ENCODE results near the gene TSPY2. TPM values are rescaled to one million over a fixed set of nuclear protein-coding genes. Genes with fewer than 3 reads are reported as not detected.
"Not testable (repeated sequence)": the region's sequence is repeated elsewhere in the genome, so short reads cannot be mapped to it uniquely, and the experiment has no call there.

TSPY2 gene, protein sequence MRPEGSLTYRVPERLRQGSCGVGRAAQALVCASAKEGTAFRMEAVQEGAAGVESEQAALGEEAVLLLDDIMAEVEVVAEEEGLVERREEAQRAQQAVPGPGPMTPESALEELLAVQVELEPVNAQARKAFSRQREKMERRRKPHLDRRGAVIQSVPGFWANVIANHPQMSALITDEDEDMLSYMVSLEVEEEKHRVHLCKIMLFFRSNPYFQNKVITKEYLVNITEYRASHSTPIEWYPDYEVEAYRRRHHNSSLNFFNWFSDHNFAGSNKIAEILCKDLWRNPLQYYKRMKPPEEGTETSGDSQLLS
- not detected in 2 replicates for total RNA-seq

DNA sequence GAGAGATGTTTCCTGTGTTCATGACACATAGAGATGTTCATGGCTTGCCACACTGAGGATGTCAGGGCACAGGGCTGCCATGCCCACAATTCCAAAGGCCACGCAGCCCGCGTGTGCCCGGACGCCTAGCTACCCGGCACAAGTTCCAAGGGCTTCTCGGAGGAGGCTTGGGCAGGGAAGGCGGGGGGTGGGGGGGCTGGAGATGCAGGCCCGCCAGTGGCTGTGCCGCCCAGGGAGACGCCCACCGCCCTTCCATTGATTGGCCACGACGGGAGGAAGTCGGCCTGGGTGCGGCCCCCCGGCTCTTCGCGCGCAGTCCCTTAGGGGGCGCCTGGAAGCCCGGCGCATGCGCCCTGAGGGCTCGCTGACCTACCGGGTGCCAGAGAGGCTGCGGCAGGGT is at the start of gene TSPY2:
Gene TSPY2, plus strand, starts transcription at position 301 of the 400 bp plus-strand sequence. Its CDS starts 46 bp downstream, at position 347.
- DNase-seq (ENCODE audit: low read depth): not testable (repeated sequence)

DNA sequence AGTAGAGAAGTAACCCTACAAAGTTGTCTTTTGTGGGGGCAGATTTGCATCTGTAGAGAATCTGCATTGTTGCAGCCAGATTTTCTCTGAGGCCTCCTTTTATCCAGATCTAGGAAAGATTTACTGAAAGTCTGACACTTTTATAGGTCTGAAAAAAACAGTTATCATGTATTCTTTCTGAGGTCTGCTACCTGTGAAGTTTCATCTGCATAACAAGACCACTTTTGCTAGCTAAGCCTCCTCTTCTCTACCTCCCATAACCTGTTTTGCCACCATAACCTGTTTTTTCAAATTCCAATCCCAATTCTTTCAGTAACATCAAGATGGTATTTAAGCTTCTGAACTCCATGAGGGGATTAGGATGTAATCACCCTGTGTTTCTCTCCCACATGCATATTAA is 36.5 kb upstream of the TSPY2 start:
- not testable (repeated sequence) for DNase-seq (ENCODE audit: low read depth)

DNA sequence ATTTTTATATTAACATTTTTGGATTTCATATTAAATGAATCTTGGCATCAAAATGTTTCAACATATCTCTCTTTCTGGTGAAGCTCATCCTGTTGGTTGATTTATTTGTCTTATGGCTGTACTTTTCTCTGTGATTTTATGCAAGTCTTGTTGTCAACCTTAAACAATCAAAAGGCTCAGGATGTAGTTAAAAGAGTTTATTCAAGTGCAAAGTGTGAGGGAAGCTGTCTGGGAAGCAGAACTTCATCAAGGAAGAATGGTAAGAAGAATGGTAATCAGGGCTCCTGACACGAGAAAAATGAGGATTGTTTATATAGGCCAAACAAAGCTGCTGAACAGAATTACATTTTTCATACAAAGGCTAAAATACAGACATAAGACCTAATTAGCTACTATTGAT is 29.0 kb upstream of the TSPY2 start:
- DNase-seq (ENCODE audit: low read depth): not testable (repeated sequence)

DNA sequence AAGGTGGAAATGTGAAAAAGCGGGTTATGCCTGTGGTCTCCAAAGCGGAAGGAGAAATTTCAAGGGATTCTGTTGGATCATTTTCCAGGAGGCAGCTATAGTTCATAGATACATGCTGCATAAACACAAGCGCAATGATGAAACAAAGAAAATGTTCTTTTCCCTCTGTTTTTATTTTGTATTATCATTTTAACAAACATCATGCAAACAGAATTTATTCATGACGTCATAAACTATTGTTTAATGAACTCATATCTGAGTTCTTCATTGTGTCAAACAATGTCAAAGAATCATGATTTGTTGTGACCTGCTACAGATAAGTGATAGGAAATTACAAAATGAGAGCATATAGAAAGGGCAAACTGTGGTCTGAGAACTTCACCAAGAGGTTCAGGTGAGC is 23.8 kb downstream of the TSPY2 start:
- not testable (repeated sequence) for DNase-seq (ENCODE audit: low read depth)

All from renal cortical epithelial cell (primary cell).